NB4 (cell line): ENCODE results near the gene C21orf58.

Experiments used
- CTCF ChIP-seq: IDR thresholded peaks from one replicate; pipeline ENCODE4 v1.5.1; 2012; ENCODE audit warnings: low read depth, low read length
- MYC ChIP-seq: IDR thresholded peaks from 2 replicates; pipeline ENCODE4 v1.6.1; 2011; ENCODE audit warnings: low read depth, low read length
- POLR2A ChIP-seq: IDR thresholded peaks from 2 replicates; pipeline ENCODE4 v1.6.1; 2011; ENCODE audit warnings: mild to moderate bottlenecking; ENCODE audit not compliant: insufficient read length; ENCODE audit errors: extremely low read depth

- TF ChIP-seq CTCF (no peak), POLR2A (no peak), MYC (no peak)
Observed at GRCh38 chr21:46361935-46362334, 38.3 kb upstream of the C21orf58 start.
